BLaER1 (cell line): ENCODE measurements around the gene SLC4A3.

Experiments
- H3K27ac ChIP-seq: shearing (Covaris generic); formaldehyde crosslinking; 2 replicates; pipeline ENCODE4 v1.8.1; 2022
- H3K27me3 ChIP-seq: shearing (Covaris generic); formaldehyde crosslinking; 2 replicates; pipeline ENCODE4 v1.8.1; 2022
- H3K36me3 ChIP-seq: shearing (Covaris generic); formaldehyde crosslinking; 2 replicates; pipeline ENCODE4 v1.8.1; 2022
- H3K4me1 ChIP-seq: shearing (Covaris generic); formaldehyde crosslinking; 2 replicates; pipeline ENCODE4 v1.8.1; 2022
- H3K4me2 ChIP-seq: shearing (Covaris generic); formaldehyde crosslinking; 2 replicates; pipeline ENCODE4 v1.8.1; 2022
- H3K4me3 ChIP-seq: shearing (Covaris generic); formaldehyde crosslinking; 2 replicates; pipeline ENCODE4 v1.8.1; 2022
- H3K9ac ChIP-seq: shearing (Covaris generic); formaldehyde crosslinking; 2 replicates; pipeline ENCODE4 v1.8.1; 2022
- H3K9me3 ChIP-seq: shearing (Covaris generic); formaldehyde crosslinking; 2 replicates; pipeline ENCODE4 v1.8.1; 2022
- H4K20me1 ChIP-seq: shearing (Covaris generic); formaldehyde crosslinking; 2 replicates; pipeline ENCODE4 v1.8.1; 2022
- Cebpa-rat ChIP-seq: shearing (Covaris generic); IDR thresholded peaks from 2 replicates; pipeline ENCODE4 v1.8.1; 2022

SLC4A3 gene

GRCh38 chr2:219612577-219613286 lies 14.7 kb upstream of the SLC4A3 start:
- H4K20me1 ChIP-seq = peaks cover 16% of the 10 kb centered on the region
- H3K4me2 ChIP-seq = peak overlapping the region; percentile 57
- peaks cover 80% of the 10 kb centered on the region for H3K36me3 ChIP-seq
- no peaks in the 10 kb centered on the region for H3K27me3 ChIP-seq
- no peak overlapping the region for H3K4me3 ChIP-seq
- 0 out of 2 replicates have a peak overlapping the region, but pooled peaks have one; percentile 29 for H3K27ac ChIP-seq
- no peak overlapping the region; the same call in 1 of the 2 replicates for H3K9ac ChIP-seq
- no peaks in the 10 kb centered on the region for H3K9me3 ChIP-seq
- peaks cover 32% of the 10 kb centered on the region for H3K4me1 ChIP-seq
- TF ChIP-seq Cebpa-rat = no peak

- H3K27me3 ChIP-seq = no peaks in the 10 kb centered on the region
- no peaks in the 10 kb centered on the region for H3K9me3 ChIP-seq
- peaks cover 16% of the 10 kb centered on the region for H4K20me1 ChIP-seq
- peaks cover 32% of the 10 kb centered on the region for H3K4me1 ChIP-seq
- H3K4me2 ChIP-seq = no peak overlapping the region
- H3K27ac ChIP-seq = no peak overlapping the region
- no peak for TF ChIP-seq Cebpa-rat
- peaks cover 72% of the 10 kb centered on the region for H3K36me3 ChIP-seq
- H3K9ac ChIP-seq = no peak overlapping the region
- no peak overlapping the region for H3K4me3 ChIP-seq
These were observed 13.9 kb upstream of the SLC4A3 start for GRCh38 chr2:219613461-219614070.

- H3K4me3 ChIP-seq = no peak overlapping the region
- H3K9ac ChIP-seq = no peak overlapping the region
- peaks cover 32% of the 10 kb centered on the region for H3K4me1 ChIP-seq
- no peaks in the 10 kb centered on the region for H3K27me3 ChIP-seq
- H3K27ac ChIP-seq = no peak overlapping the region
- peak overlapping the region; percentile 49 for H3K4me2 ChIP-seq
- H4K20me1 ChIP-seq = peaks cover 16% of the 10 kb centered on the region
- peaks cover 65% of the 10 kb centered on the region for H3K36me3 ChIP-seq
- no peak for TF ChIP-seq Cebpa-rat
- no peaks in the 10 kb centered on the region for H3K9me3 ChIP-seq
These were observed 13.2 kb upstream of the SLC4A3 start for GRCh38 chr2:219614076-219614860.

GRCh38 chr2:219615036-219615435 lies 12.4 kb upstream of the SLC4A3 start:
- H4K20me1 ChIP-seq = peaks cover 16% of the 10 kb centered on the region
- peaks cover 32% of the 10 kb centered on the region for H3K4me1 ChIP-seq
- peaks cover 57% of the 10 kb centered on the region for H3K36me3 ChIP-seq
- H3K4me3 ChIP-seq = no peak overlapping the region
- H3K9ac ChIP-seq = no peak overlapping the region
- TF ChIP-seq Cebpa-rat = no peak
- no peaks in the 10 kb centered on the region for H3K9me3 ChIP-seq
- H3K4me2 ChIP-seq = peak overlapping the region; percentile 49
- H3K27ac ChIP-seq = no peak overlapping the region
- H3K27me3 ChIP-seq = no peaks in the 10 kb centered on the region

GRCh38 chr2:219615894-219616293 lies 11.5 kb upstream of the SLC4A3 start:
- peaks cover 32% of the 10 kb centered on the region for H3K4me1 ChIP-seq
- H3K4me2 ChIP-seq = no peak overlapping the region
- peaks cover 16% of the 10 kb centered on the region for H4K20me1 ChIP-seq
- no peak overlapping the region for H3K27ac ChIP-seq
- no peak for TF ChIP-seq Cebpa-rat
- no peak overlapping the region for H3K9ac ChIP-seq
- H3K9me3 ChIP-seq = no peaks in the 10 kb centered on the region
- H3K27me3 ChIP-seq = no peaks in the 10 kb centered on the region
- no peak overlapping the region for H3K4me3 ChIP-seq
- H3K36me3 ChIP-seq = peaks cover 49% of the 10 kb centered on the region

GRCh38 chr2:219616550-219616949 lies 10.9 kb upstream of the SLC4A3 start:
- Histone ChIP-seq H4K20me1 (peaks cover 16% of the 10 kb centered on the region), H3K36me3 (peaks cover 42% of the 10 kb centered on the region), H3K4me1 (peaks cover 32% of the 10 kb centered on the region), H3K27ac (no peak overlapping the region), H3K4me3 (no peak overlapping the region), H3K9me3 (no peaks in the 10 kb centered on the region), H3K27me3 (no peaks in the 10 kb centered on the region), H3K9ac (no peak overlapping the region), H3K4me2 (no peak overlapping the region)
- no peak for TF ChIP-seq Cebpa-rat

- Histone ChIP-seq H3K27ac (no peak overlapping the region), H3K4me3 (no peak overlapping the region), H3K4me1 (peaks cover 18% of the 10 kb centered on the region), H4K20me1 (peaks cover 16% of the 10 kb centered on the region), H3K36me3 (peaks cover 32% of the 10 kb centered on the region), H3K27me3 (no peaks in the 10 kb centered on the region), H3K9ac (no peak overlapping the region), H3K9me3 (no peaks in the 10 kb centered on the region), H3K4me2 (no peak overlapping the region)
- TF ChIP-seq Cebpa-rat = no peak
These were observed 8.7 kb upstream of the SLC4A3 start for GRCh38 chr2:219618733-219619122.

- TF ChIP-seq Cebpa-rat = no peak
- Histone ChIP-seq H3K4me1 (peaks cover 15% of the 10 kb centered on the region), H3K27ac (no peak overlapping the region), H3K36me3 (peaks cover 28% of the 10 kb centered on the region), H3K4me2 (no peak overlapping the region), H4K20me1 (peaks cover 13% of the 10 kb centered on the region), H3K4me3 (no peak overlapping the region), H3K9me3 (no peaks in the 10 kb centered on the region), H3K9ac (no peak overlapping the region), H3K27me3 (no peaks in the 10 kb centered on the region)
These were observed 8.2 kb upstream of the SLC4A3 start for GRCh38 chr2:219619235-219619634.

- no peaks in the 10 kb centered on the region for H3K9me3 ChIP-seq
- 0 out of 2 replicates have a peak, but pooled peaks cover 1% of the 10 kb centered on the region for H3K27me3 ChIP-seq
- TF ChIP-seq Cebpa-rat = no peak
- H3K4me3 ChIP-seq = no peak overlapping the region
- H3K27ac ChIP-seq = no peak overlapping the region
- peaks cover 16% of the 10 kb centered on the region for H3K36me3 ChIP-seq
- peaks cover 2% of the 10 kb centered on the region; the same call in 1 of the 2 replicates for H3K4me1 ChIP-seq
- H3K9ac ChIP-seq = no peak overlapping the region
- no peak overlapping the region for H3K4me2 ChIP-seq
- H4K20me1 ChIP-seq = no peaks in the 10 kb centered on the region
These were observed 6.9 kb upstream of the SLC4A3 start for GRCh38 chr2:219620546-219620945.

- H3K4me1 ChIP-seq = no peaks in the 10 kb centered on the region
- no peaks in the 10 kb centered on the region for H3K9me3 ChIP-seq
These were observed 5.5 kb upstream of the SLC4A3 start for GRCh38 chr2:219621935-219622334.

More at GRCh38 chr2:219621935-219622334, 5.5 kb upstream of the SLC4A3 start:
- H3K36me3 ChIP-seq = peaks cover 3% of the 10 kb centered on the region; the same call in 1 of the 2 replicates
- H4K20me1 ChIP-seq = no peaks in the 10 kb centered on the region
- TF ChIP-seq Cebpa-rat = no peak
- H3K27ac ChIP-seq = no peak overlapping the region
- no peak overlapping the region for H3K9ac ChIP-seq
- H3K4me3 ChIP-seq = no peak overlapping the region
- peaks cover 12% of the 10 kb centered on the region for H3K27me3 ChIP-seq
- H3K4me2 ChIP-seq = no peak overlapping the region
